ENCODE data around the gene ZNRF3. TPM values are rescaled to one million over a fixed set of nuclear protein-coding genes. Genes with fewer than 3 reads are reported as not detected.

ZNRF3 gene
- total RNA-seq, 4 donors from 2014 or later, result 1.7 to 8.1 (median 4.8) TPM

GRCh38 chr22:29002603-29003002, 119.2 kb downstream of the ZNRF3 start:
- TF ChIP-seq CTCF (IDR thresholded peaks at IDR 0.05; ENCODE audit: low read depth), result no peak

- no peak for TF ChIP-seq CTCF (IDR thresholded peaks at IDR 0.05; ENCODE audit: low read depth)
Measured at GRCh38 chr22:29003552-29003951, 120.2 kb downstream of the ZNRF3 start.

GRCh38 chr22:29003975-29004646, 120.7 kb downstream of the ZNRF3 start:
- no peak for TF ChIP-seq CTCF (IDR thresholded peaks at IDR 0.05; ENCODE audit: low read depth)

- no peak for TF ChIP-seq CTCF (IDR thresholded peaks at IDR 0.05; ENCODE audit: low read depth)
Measured at GRCh38 chr22:29004647-29005371, 121.4 kb downstream of the ZNRF3 start.

GRCh38 chr22:29006346-29006745, 123.0 kb downstream of the ZNRF3 start:
- TF ChIP-seq CTCF (IDR thresholded peaks at IDR 0.05; ENCODE audit: low read depth), result no peak

- no peak for TF ChIP-seq CTCF (IDR thresholded peaks at IDR 0.05; ENCODE audit: low read depth)
Measured at GRCh38 chr22:29009148-29009547, 125.8 kb downstream of the ZNRF3 start.

GRCh38 chr22:29011240-29012100, 128.1 kb downstream of the ZNRF3 start:
- TF ChIP-seq CTCF (IDR thresholded peaks at IDR 0.05; ENCODE audit: low read depth), result no peak
